Suprapubic skin (tissue), 4 donors: ENCODE data around the gene SLC35A4. TPM values are rescaled to one million over a fixed set of nuclear protein-coding genes. Genes with fewer than 3 reads are reported as not detected.

Experiments used
- DNase-seq, 2 donors: peaks; one replicate each; pipeline ENCODE4 v3.0.0-alpha.2; 2019; ENCODE audit warnings: low spot score in 2 of 2
- H3K27ac ChIP-seq: fragments of 200-600 bp; sonication (generic); one replicate; pipeline ENCODE4 v1.5.1; 2019
- H3K27me3 ChIP-seq: fragments of 200-600 bp; sonication (generic); one replicate; pipeline ENCODE4 v1.5.1; 2019
- H3K36me3 ChIP-seq: fragments of 200-600 bp; sonication (generic); one replicate; pipeline ENCODE4 v1.5.1; 2019
- H3K4me1 ChIP-seq: fragments of 200-600 bp; sonication (generic); one replicate; pipeline ENCODE4 v1.5.1; 2019
- H3K4me3 ChIP-seq: fragments of 200-600 bp; sonication (generic); one replicate; pipeline ENCODE4 v1.5.1; 2019; ENCODE audit warnings: mild to moderate bottlenecking
- H3K9me3 ChIP-seq: fragments of 200-600 bp; sonication (generic); one replicate; pipeline ENCODE4 v1.5.1; 2019
- CTCF ChIP-seq, 2 donors: fragments of 200-600 bp in 1 of 2; fragments of 450-650 bp in 1 of 2; sonication (generic) in 1 of 2; IDR thresholded peaks; one replicate each; pipeline ENCODE4 v1.5.1; 2016 to 2019; ENCODE audit warnings: antibody characterized with exemption in 2 of 2, mild to moderate bottlenecking in 1 of 2, moderate library complexity in 1 of 2
- EP300 ChIP-seq: sonication (generic); formaldehyde crosslinking; IDR thresholded peaks from one replicate; pipeline ENCODE4 v1.6.1; 2017; ENCODE audit warnings: antibody characterized with exemption
- POLR2A ChIP-seq, 2 donors: fragments of 450-650 bp; IDR thresholded peaks; one replicate each; pipeline ENCODE4 v1.6.1; 2017; ENCODE audit warnings: antibody characterized with exemption in 2 of 2, mild to moderate bottlenecking in 2 of 2, moderate library complexity in 2 of 2
- POLR2AphosphoS5 ChIP-seq, 3 donors: sonication (generic); formaldehyde crosslinking; IDR thresholded peaks; one replicate each; pipeline ENCODE4 v1.6.1; 2017; ENCODE audit warnings: antibody characterized with exemption in 3 of 3
- WGBS: methylation state at CpG from one replicate; pipeline ENCODE4 v1.1.5; 2018; 5-methylcytosine and 5-hydroxymethylcytosine counted together
- total RNA-seq, 4 donors: library from RNA; depleted of rRNA; stranded (reverse); fragments of >200 nt; gene quantifications; one replicate each; pipeline ENCODE4 v1.1.0, GENCODE V29; 2016

The SLC35A4 gene
- total RNA-seq, 4 donors from 2014 or later = 30.7 to 85.0 (median 63.1) TPM

GRCh38 chr5:140603734-140604133, 39.1 kb downstream of the SLC35A4 start:
- no peak overlapping the region for H3K4me3 ChIP-seq
- DNase-seq = no peak
- no peak overlapping the region for H3K27ac ChIP-seq
- H3K9me3 ChIP-seq = no peaks in the 10 kb centered on the region
- peaks cover 4% of the 10 kb centered on the region for H3K4me1 ChIP-seq
- TF ChIP-seq CTCF (IDR thresholded peaks at IDR 0.05) (no peak), EP300 (no peak), POLR2A (IDR thresholded peaks at IDR 0.05) (no peak), POLR2AphosphoS5 (IDR thresholded peaks at IDR 0.05) (no peak)
- no peaks in the 10 kb centered on the region for H3K36me3 ChIP-seq
- no peaks in the 10 kb centered on the region for H3K27me3 ChIP-seq
- WGBS = 94% methylated on average over 2 of the region's 2 CpGs

GRCh38 chr5:140605879-140606278, 41.3 kb downstream of the SLC35A4 start:
- Histone ChIP-seq H3K36me3 (no peaks in the 10 kb centered on the region), H3K4me3 (no peak overlapping the region), H3K27ac (no peak overlapping the region), H3K9me3 (no peaks in the 10 kb centered on the region), H3K27me3 (no peaks in the 10 kb centered on the region), H3K4me1 (peaks cover 15% of the 10 kb centered on the region)
- TF ChIP-seq CTCF (IDR thresholded peaks at IDR 0.05) (no peak), POLR2AphosphoS5 (IDR thresholded peaks at IDR 0.05) (no peak), POLR2A (IDR thresholded peaks at IDR 0.05) (no peak), EP300 (no peak)
- 73% methylated on average over 3 of the region's 3 CpGs for WGBS
- no peak for DNase-seq

GRCh38 chr5:140607031-140607430, 42.4 kb downstream of the SLC35A4 start:
- no peak for TF ChIP-seq EP300
- H3K27me3 ChIP-seq = no peaks in the 10 kb centered on the region

GRCh38 chr5:140608722-140609121, 44.1 kb downstream of the SLC35A4 start:
- Histone ChIP-seq H3K4me1 (peaks cover 21% of the 10 kb centered on the region), H3K9me3 (no peaks in the 10 kb centered on the region), H3K27ac (peak overlapping the region; percentile 70), H3K4me3 (no peak overlapping the region), H3K27me3 (no peaks in the 10 kb centered on the region), H3K36me3 (no peaks in the 10 kb centered on the region)
- TF ChIP-seq POLR2A (IDR thresholded peaks at IDR 0.05) (no peak), CTCF (IDR thresholded peaks at IDR 0.05) (no peak), POLR2AphosphoS5 (IDR thresholded peaks at IDR 0.05) (no peak), EP300 (no peak)
- no peak for DNase-seq

More at GRCh38 chr5:140607031-140607430, 42.4 kb downstream of the SLC35A4 start:
- H3K27ac ChIP-seq = no peak overlapping the region
- 88% methylated on average over 2 of the region's 2 CpGs for WGBS
- H3K4me1 ChIP-seq = peaks cover 21% of the 10 kb centered on the region
- H3K36me3 ChIP-seq = no peaks in the 10 kb centered on the region
- no peak for DNase-seq
- no peaks in the 10 kb centered on the region for H3K9me3 ChIP-seq
- H3K4me3 ChIP-seq = no peak overlapping the region

- Histone ChIP-seq H3K36me3 (no peaks in the 10 kb centered on the region), H3K4me1 (peaks cover 21% of the 10 kb centered on the region), H3K27me3 (no peaks in the 10 kb centered on the region), H3K27ac (peak overlapping the region; percentile 70), H3K9me3 (no peaks in the 10 kb centered on the region), H3K4me3 (no peak overlapping the region)
- peak in 1 of 2 donors; percentile 71 for DNase-seq
- TF ChIP-seq POLR2AphosphoS5 (IDR thresholded peaks at IDR 0.05) (peak in 1 of 3 donors; percentile 37), EP300 (no peak)
- WGBS = 24% methylated on average over 4 of the region's 4 CpGs
Observed at GRCh38 chr5:140609126-140609525, 44.5 kb downstream of the SLC35A4 start.

- Histone ChIP-seq H3K27ac (peak overlapping the region; percentile 72), H3K36me3 (no peaks in the 10 kb centered on the region), H3K27me3 (no peaks in the 10 kb centered on the region), H3K9me3 (no peaks in the 10 kb centered on the region), H3K4me1 (peaks cover 21% of the 10 kb centered on the region), H3K4me3 (no peak overlapping the region)
- no peak for DNase-seq
- WGBS = 77% methylated on average over 2 of the region's 2 CpGs
- TF ChIP-seq POLR2A (IDR thresholded peaks at IDR 0.05) = no peak
Observed at GRCh38 chr5:140611020-140611521, 46.4 kb downstream of the SLC35A4 start.

Other genes with a start within 250 kb of the SLC35A4 start
- 100 to 1,000 TPM in 1 of 4 donors, 10 to 100 TPM in 3; 19.6 to 189 (median 74.8) TPM for gene HBEGF, start 218.2 kb upstream of the SLC35A4 start, total RNA-seq
- gene SLC4A9, start 204.6 kb upstream of the SLC35A4 start, total RNA-seq = under 1 TPM in 1 of 4 donors, not detected in 3; 0.56 TPM
- gene ANKHD1, start 163.0 kb upstream of the SLC35A4 start, total RNA-seq = 100 to 1,000 TPM; 148 to 362 (median 168) TPM
- 10 to 100 TPM; 19.2 to 46.1 (median 30.3) TPM for gene EIF4EBP3, start 17.2 kb upstream of the SLC35A4 start, total RNA-seq
- gene SRA1, start 7.4 kb upstream of the SLC35A4 start, total RNA-seq = 10 to 100 TPM; 15.8 to 27.7 (median 17.6) TPM
- 10 to 100 TPM; 14.5 to 57.9 (median 27.3) TPM for gene APBB3, start 230 bp upstream of the SLC35A4 start, total RNA-seq
- 10 to 100 TPM in 2 of 4 donors, 1 to 10 TPM in 2; 6.7 to 12.6 (median 9.9) TPM for gene CD14, start 68.3 kb downstream of the SLC35A4 start, total RNA-seq
- gene TMCO6, start 74.6 kb downstream of the SLC35A4 start, total RNA-seq = 10 to 100 TPM; 22.3 to 61.6 (median 38.8) TPM
- 10 to 100 TPM; 47.2 to 62.8 (median 57.4) TPM for gene NDUFA2, start 82.8 kb downstream of the SLC35A4 start, total RNA-seq
- gene IK, start 83.0 kb downstream of the SLC35A4 start, total RNA-seq = 100 to 1,000 TPM in 2 of 4 donors, 10 to 100 TPM in 2; 73.2 to 149 (median 92.0) TPM
- gene WDR55, start 100.1 kb downstream of the SLC35A4 start, total RNA-seq = 10 to 100 TPM; 15.7 to 41.5 (median 22.8) TPM
- 1 to 10 TPM in 3 of 4 donors, under 1 TPM in 1; 0.98 to 3.5 (median 2.6) TPM for gene DND1, start 108.7 kb downstream of the SLC35A4 start, total RNA-seq
- gene HARS1, start 126.5 kb downstream of the SLC35A4 start, total RNA-seq = 10 to 100 TPM; 73.3 to 87.0 (median 79.2) TPM
- gene HARS2, start 126.6 kb downstream of the SLC35A4 start, total RNA-seq = 10 to 100 TPM; 21.0 to 57.0 (median 35.1) TPM
- 10 to 100 TPM; 18.2 to 36.3 (median 28.0) TPM for gene ZMAT2, start 135.6 kb downstream of the SLC35A4 start, total RNA-seq
- not detected for gene PCDHA1, start 221.3 kb downstream of the SLC35A4 start, total RNA-seq
- not detected for gene PCDHA2, start 230.0 kb downstream of the SLC35A4 start, total RNA-seq
- under 1 TPM; 0.23 to 0.89 (median 0.40) TPM for gene PCDHA3, start 236.2 kb downstream of the SLC35A4 start, total RNA-seq
- gene PCDHA4, start 242.2 kb downstream of the SLC35A4 start, total RNA-seq = under 1 TPM; 0.21 to 0.62 (median 0.54) TPM